GM12878 (cell line): Measurements from ENCODE around the gene LUZP2. TPM values are rescaled to one million over a fixed set of nuclear protein-coding genes. Genes with fewer than 3 reads are reported as not detected.

Experiments used
- ATAC-seq: fragments of 200-7000 bp; cut with Tn5 transposase; 3 replicates; pipeline ENCODE4 v1.9.1; 2020; ENCODE audit warnings: mild to moderate bottlenecking, moderate library complexity
- BruUV-seq: library from RNA; stranded (reverse); fragments of 400-500 nt; replicated peaks from 2 replicates; lab custom pipeline; 2021; lab: Mats Ljungman, UMichigan
- CTCF ChIA-PET: fragments of 300-600 bp; sonication (Branson Sonifier 250); formaldehyde crosslinking; extraction: SDS; loops from one replicate; lab custom pipeline; 2021; ENCODE audit warnings: inconsistent platforms; lab: Yijun Ruan, JAX
- POLR2A ChIA-PET: fragments of 350-600 bp; formaldehyde crosslinking; extraction: SDS; loops from one replicate; lab custom pipeline; 2021; ENCODE audit warnings: inconsistent platforms; lab: Charles Lee
- RAD21 ChIA-PET: fragments of 300-600 bp; sonication (Branson Sonifier 250); formaldehyde crosslinking; loops from one replicate; lab custom pipeline; 2023; ENCODE audit warnings: antibody characterized with exemption; ENCODE audit not compliant: unreplicated experiment; lab: Charles Lee
- SMC1A ChIA-PET: fragments of 300-600 bp; sonication (Branson Sonifier 250); formaldehyde crosslinking; loops from one replicate; lab custom pipeline; 2023; ENCODE audit not compliant: unreplicated experiment, uncharacterized antibody; lab: Charles Lee
- DNase-seq: peaks from one replicate; pipeline ENCODE4 v3.0.0-alpha.2; 2011; ENCODE audit warnings: low read depth, low spot score
- FAIRE-seq: peaks from 3 replicates; lab custom pipeline; 2011; peaks lifted over from hg19 to GRCh38; lab: Jason Lieb, UNC
- H2AFZ ChIP-seq: 2 replicates; pipeline ENCODE4 v1.6.0; 2011; ENCODE audit warnings: low read depth, low read length, control low read depth; ENCODE audit not compliant: control insufficient read depth
- H3K27ac ChIP-seq: 2 replicates; pipeline ENCODE4 v1.5.1; 2011; ENCODE audit warnings: control low read depth; ENCODE audit not compliant: control insufficient read depth, insufficient read depth
- H3K27me3 ChIP-seq, 2 experiments: replicated peaks in 1 of 2; 2 replicates each; pipeline versions ENCODE4 v1.6.0 to v1.6.1; 2011; ENCODE audit warnings: low read length in 1 of 2; ENCODE audit not compliant: control insufficient read depth in 2 of 2, insufficient read depth in 2 of 2
- H3K36me3 ChIP-seq, 2 experiments: 2 replicates each; pipeline ENCODE4 v1.5.1; 2011; ENCODE audit warnings: low read length in 1 of 2; ENCODE audit not compliant: control insufficient read depth in 2 of 2, insufficient read depth in 2 of 2
- H3K4me1 ChIP-seq: 2 replicates; pipeline ENCODE4 v1.6.1; 2011; ENCODE audit warnings: mild to moderate bottlenecking, low read length, moderate library complexity, mixed read lengths; ENCODE audit not compliant: control insufficient read depth, insufficient read depth
- H3K4me2 ChIP-seq: 2 replicates; pipeline ENCODE4 v1.6.0; 2011; ENCODE audit warnings: control low read depth; ENCODE audit not compliant: control insufficient read depth, insufficient read depth
- H3K4me3 ChIP-seq: fragments of 200-600 bp; sonication (generic); 2 replicates; pipeline ENCODE4 v1.5.1; 2016
- H3K79me2 ChIP-seq: 2 replicates; pipeline ENCODE4 v1.6.0; 2011; ENCODE audit warnings: low read length; ENCODE audit not compliant: control insufficient read depth, insufficient read depth
- H3K9ac ChIP-seq: 2 replicates; pipeline ENCODE4 v1.8.0; 2011; ENCODE audit warnings: low read length, control low read depth, mixed read lengths; ENCODE audit not compliant: control insufficient read depth, insufficient read depth
- H3K9me3 ChIP-seq: replicated peaks from 3 replicates; pipeline ENCODE4 v1.5.1; 2011; ENCODE audit warnings: mild to moderate bottlenecking, low read length; ENCODE audit not compliant: control insufficient read depth, insufficient read depth
- H4K20me1 ChIP-seq: 2 replicates; pipeline ENCODE4 v1.6.0; 2011; ENCODE audit not compliant: control insufficient read depth, insufficient read depth
- ASH2L ChIP-seq: fragments of 300-600, 200-600 bp; sonication (generic); IDR thresholded peaks from 2 replicates; pipeline ENCODE4 v1.6.1; 2017; ENCODE audit warnings: low read depth, mild to moderate bottlenecking, borderline replicate concordance
- ATF7 ChIP-seq: fragments of 450-650 bp; IDR thresholded peaks from 2 replicates; pipeline ENCODE4 v1.6.1; 2016; ENCODE audit warnings: low read depth, mild to moderate bottlenecking
- CBX5 ChIP-seq: sonication (generic); IDR thresholded peaks from 2 replicates; pipeline ENCODE4 v1.6.1; 2016; ENCODE audit warnings: low read depth, moderate library complexity, mild to moderate bottlenecking, inconsistent platforms
- CHD1 ChIP-seq: IDR thresholded peaks from 2 replicates; pipeline ENCODE4 v1.6.1; 2012; ENCODE audit warnings: low read depth, low read length, improper control_type of control experiment
- CHD2 ChIP-seq: IDR thresholded peaks from 2 replicates; pipeline ENCODE4 v1.6.1; 2011; ENCODE audit warnings: low read depth, low read length, improper control_type of control experiment, borderline replicate concordance
- MTA3 ChIP-seq: IDR thresholded peaks from 2 replicates; pipeline ENCODE4 v1.6.1; 2012; ENCODE audit warnings: low read length, inconsistent platforms, borderline replicate concordance
- MYB ChIP-seq: fragments of 150-350 bp; IDR thresholded peaks from 2 replicates; pipeline ENCODE4 v1.6.1; 2014; ENCODE audit warnings: mild to moderate bottlenecking, low read depth, low read length, borderline replicate concordance
- NFXL1 ChIP-seq: fragments of 450-650 bp; IDR thresholded peaks from 2 replicates; pipeline ENCODE4 v1.6.1; 2017; ENCODE audit warnings: antibody characterized with exemption, mild to moderate bottlenecking, borderline replicate concordance
- NFYA ChIP-seq: IDR thresholded peaks from 2 replicates; pipeline ENCODE4 v1.6.1; 2011; ENCODE audit warnings: low read depth, mild to moderate bottlenecking, low read length, improper control_type of control experiment, borderline replicate concordance
- POLR2A ChIP-seq: IDR thresholded peaks from 2 replicates; pipeline ENCODE4 v1.6.1; 2011; ENCODE audit warnings: low read depth, mild to moderate bottlenecking, low read length
- POLR2AphosphoS5 ChIP-seq: IDR thresholded peaks from 2 replicates; pipeline ENCODE4 v1.6.1; 2011; ENCODE audit warnings: mild to moderate bottlenecking, low read length, inconsistent platforms
- POU2F2 ChIP-seq: IDR thresholded peaks from 3 replicates; pipeline ENCODE4 v1.6.1; 2011; ENCODE audit warnings: low read depth, mild to moderate bottlenecking, low read length, borderline replicate concordance
- USF1 ChIP-seq: IDR thresholded peaks from 2 replicates; pipeline ENCODE4 v1.6.1; 2011; ENCODE audit warnings: borderline replicate concordance, low read depth, mild to moderate bottlenecking, moderate library complexity, mixed read lengths, low read length; ENCODE audit not compliant: insufficient read depth; ENCODE audit errors: extremely low read length
- YY1 ChIP-seq: IDR thresholded peaks from 2 replicates; pipeline ENCODE4 v1.6.1; 2011; ENCODE audit warnings: low read depth, mild to moderate bottlenecking, low read length
- ZNF217 ChIP-seq: fragments of 450-650 bp; IDR thresholded peaks from 2 replicates; pipeline ENCODE4 v1.6.1; 2017; ENCODE audit warnings: antibody characterized with exemption, mild to moderate bottlenecking
- ZNF384 ChIP-seq: IDR thresholded peaks from 2 replicates; pipeline ENCODE4 v1.6.1; 2012; ENCODE audit warnings: low read depth, mild to moderate bottlenecking, low read length, improper control_type of control experiment, borderline replicate concordance
- WGBS: methylation state at CpG from one replicate; pipeline ENCODE4 v1.1.6; 2016; ENCODE audit warnings: low lambda C conversion rate; ENCODE audit not compliant: insufficient replicate concordance, insufficient coverage; ENCODE audit errors: missing lambda C conversion rate; 5-methylcytosine and 5-hydroxymethylcytosine counted together
- in situ Hi-C: fragments of 300-500 bp; cut with MboI; formaldehyde crosslinking; loops from 9 replicates; pipeline ENCODE4 v1.14.3; 2018; ENCODE audit warnings: mixed read lengths
- intact Hi-C: fragments of 100-400 bp; cut with micrococcal nuclease; formaldehyde crosslinking; loops from one replicate; pipeline ENCODE4 v1.14.2; 2022; ENCODE audit not compliant: unreplicated experiment
- polyA plus RNA-seq, 11 experiments: library from polyadenylated mRNA; depleted of rRNA in 4 of 11; unstranded in 6 of 11; stranded (reverse) in 5 of 11; fragments of >200 nt; fragmentation: Nextera tagmentation in 4 of 11; fragmentation: Illumina TruSeq in 1 of 11; extraction: Ambion mirVana in 4 of 11; extraction: Trizol in 1 of 11; gene quantifications; 1 replicate in 1 of 11; 2 replicates in 10 of 11; pipeline versions ENCODE4 v1.2.1 to v1.2.3, GENCODE V29; 2011 to 2016; ENCODE audit warnings: inconsistent platforms in 2 of 11, missing spikeins in 2 of 11, low read depth in 1 of 11
- total RNA-seq, 4 experiments: library from RNA; depleted of rRNA in 3 of 4; stranded (reverse); fragments of >200 nt in 3 of 4; fragmentation: Illumina TruSeq in 1 of 4; extraction: Trizol in 1 of 4; gene quantifications; 2 replicates each; pipeline versions ENCODE4 v1.2.1 to v1.2.3, GENCODE V29; 2013 to 2021
- TF ChIP-seq, protein P1 (sequence below): IDR thresholded peaks from 2 replicates; pipeline ENCODE4 v1.6.1; 2012; ENCODE audit warnings: low read depth, low read length, improper control_type of control experiment
- TF ChIP-seq, protein P2 (sequence below): fragments of 450-650 bp; IDR thresholded peaks from 2 replicates; pipeline ENCODE4 v1.6.1; 2017; ENCODE audit warnings: mild to moderate bottlenecking, moderate library complexity

LUZP2 gene
- total and polyA plus RNA-seq, 10 of the 15 experiments (the other 5 are each of a cell fraction or from before 2014, with no cell fraction given) = not detected

GRCh38 chr11:24645563-24645962 is 148.7 kb downstream of the LUZP2 start (continued):
- TF ChIP-seq NFYA = no peak
- no peak for TF ChIP-seq ATF7
- TF ChIP-seq CHD1 = no peak
- no peak for TF ChIP-seq MTA3

GRCh38 chr11:24651873-24652272 is 155.0 kb downstream of the LUZP2 start:
- Histone ChIP-seq H3K4me3 (no peak overlapping the region), H3K9me3 (no peaks in the 10 kb centered on the region), H3K4me2 (no peak overlapping the region), H3K79me2 (no peaks in the 10 kb centered on the region), H3K27ac (no peak overlapping the region), H2AFZ (no peak overlapping the region), H3K36me3 (no peaks in the 10 kb centered on the region), H3K27me3 (no peaks in the 10 kb centered on the region), H3K4me1 (no peaks in the 10 kb centered on the region), H3K9ac (no peak overlapping the region), H4K20me1 (no peaks in the 10 kb centered on the region)
- intact Hi-C loops = no loop called here
- 27% methylated on average over 2 of the region's 2 CpGs for WGBS
- in situ Hi-C loops = no loop called here
- ChIA-PET CTCF (no interaction called here), POLR2A (no interaction called here), RAD21 (no interaction called here), SMC1A (no interaction called here)
- FAIRE-seq (no peak), ATAC-seq (no peak), DNase-seq (no peak)
- TF ChIP-seq POU2F2 (no peak), USF1 (no peak), POLR2A (no peak), ZNF384 (no peak), CHD1 (no peak), ZNF217 (no peak), CBX5 (no peak), MYB (no peak), NFXL1 (no peak), POLR2AphosphoS5 (no peak), YY1 (no peak), ASH2L (no peak), CHD2 (no peak)
- TF ChIP-seq, protein P1, sequence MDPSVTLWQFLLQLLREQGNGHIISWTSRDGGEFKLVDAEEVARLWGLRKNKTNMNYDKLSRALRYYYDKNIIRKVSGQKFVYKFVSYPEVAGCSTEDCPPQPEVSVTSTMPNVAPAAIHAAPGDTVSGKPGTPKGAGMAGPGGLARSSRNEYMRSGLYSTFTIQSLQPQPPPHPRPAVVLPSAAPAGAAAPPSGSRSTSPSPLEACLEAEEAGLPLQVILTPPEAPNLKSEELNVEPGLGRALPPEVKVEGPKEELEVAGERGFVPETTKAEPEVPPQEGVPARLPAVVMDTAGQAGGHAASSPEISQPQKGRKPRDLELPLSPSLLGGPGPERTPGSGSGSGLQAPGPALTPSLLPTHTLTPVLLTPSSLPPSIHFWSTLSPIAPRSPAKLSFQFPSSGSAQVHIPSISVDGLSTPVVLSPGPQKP = no peak
- TF ChIP-seq, protein P2, sequence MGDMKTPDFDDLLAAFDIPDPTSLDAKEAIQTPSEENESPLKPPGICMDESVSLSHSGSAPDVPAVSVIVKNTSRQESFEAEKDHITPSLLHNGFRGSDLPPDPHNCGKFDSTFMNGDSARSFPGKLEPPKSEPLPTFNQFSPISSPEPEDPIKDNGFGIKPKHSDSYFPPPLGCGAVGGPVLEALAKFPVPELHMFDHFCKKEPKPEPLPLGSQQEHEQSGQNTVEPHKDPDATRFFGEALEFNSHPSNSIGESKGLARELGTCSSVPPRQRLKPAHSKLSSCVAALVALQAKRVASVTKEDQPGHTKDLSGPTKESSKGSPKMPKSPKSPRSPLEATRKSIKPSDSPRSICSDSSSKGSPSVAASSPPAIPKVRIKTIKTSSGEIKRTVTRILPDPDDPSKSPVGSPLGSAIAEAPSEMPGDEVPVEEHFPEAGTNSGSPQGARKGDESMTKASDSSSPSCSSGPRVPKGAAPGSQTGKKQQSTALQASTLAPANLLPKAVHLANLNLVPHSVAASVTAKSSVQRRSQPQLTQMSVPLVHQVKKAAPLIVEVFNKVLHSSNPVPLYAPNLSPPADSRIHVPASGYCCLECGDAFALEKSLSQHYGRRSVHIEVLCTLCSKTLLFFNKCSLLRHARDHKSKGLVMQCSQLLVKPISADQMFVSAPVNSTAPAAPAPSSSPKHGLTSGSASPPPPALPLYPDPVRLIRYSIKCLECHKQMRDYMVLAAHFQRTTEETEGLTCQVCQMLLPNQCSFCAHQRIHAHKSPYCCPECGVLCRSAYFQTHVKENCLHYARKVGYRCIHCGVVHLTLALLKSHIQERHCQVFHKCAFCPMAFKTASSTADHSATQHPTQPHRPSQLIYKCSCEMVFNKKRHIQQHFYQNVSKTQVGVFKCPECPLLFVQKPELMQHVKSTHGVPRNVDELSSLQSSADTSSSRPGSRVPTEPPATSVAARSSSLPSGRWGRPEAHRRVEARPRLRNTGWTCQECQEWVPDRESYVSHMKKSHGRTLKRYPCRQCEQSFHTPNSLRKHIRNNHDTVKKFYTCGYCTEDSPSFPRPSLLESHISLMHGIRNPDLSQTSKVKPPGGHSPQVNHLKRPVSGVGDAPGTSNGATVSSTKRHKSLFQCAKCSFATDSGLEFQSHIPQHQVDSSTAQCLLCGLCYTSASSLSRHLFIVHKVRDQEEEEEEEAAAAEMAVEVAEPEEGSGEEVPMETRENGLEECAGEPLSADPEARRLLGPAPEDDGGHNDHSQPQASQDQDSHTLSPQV = no peak
- no TSS peak for BruUV-seq
